ENCODE results near the gene UBE2Q2. TPM values are rescaled to one million over a fixed set of nuclear protein-coding genes. Genes with fewer than 3 reads are reported as not detected.

Gene UBE2Q2
- total and polyA plus RNA-seq, 8 donors = 8.7 to 19.4 (median 10.8) TPM

DNA sequence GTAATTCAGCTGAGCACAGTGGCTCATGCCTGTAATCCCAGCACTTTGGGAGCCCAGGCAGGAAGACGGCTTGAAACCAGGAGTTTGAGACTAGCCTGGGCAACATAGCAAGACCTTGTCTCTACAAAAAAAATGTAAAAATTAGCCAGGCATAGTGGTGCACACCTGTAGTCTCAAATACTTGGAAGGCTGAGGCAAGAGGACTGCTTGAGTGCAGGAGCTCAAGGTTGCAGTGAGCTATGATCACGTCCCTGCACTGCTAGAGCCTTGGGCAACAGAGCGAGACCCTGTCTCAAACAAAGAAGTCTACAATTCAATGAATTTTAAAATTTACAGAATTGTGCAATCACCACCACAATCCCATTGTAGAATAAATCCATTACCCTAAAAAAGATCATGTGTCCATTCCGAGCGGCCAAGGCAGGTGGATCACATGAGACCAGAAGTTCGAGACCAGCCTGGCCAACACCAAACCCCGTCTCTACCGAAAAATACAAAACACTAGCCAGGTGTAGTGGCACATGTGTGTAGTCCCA is 105.6 kb downstream of the UBE2Q2 start:
- TF ChIP-seq CTCF (IDR thresholded peaks at IDR 0.05) = no peak
- no peak for DNase-seq
- 84 to 85% methylated on average over 8 of the region's 8 CpGs for WGBS, 2 donors
- no peak for ATAC-seq
- no peak for FAIRE-seq
- Histone ChIP-seq H3K36me3 (no peaks in the 10 kb centered on the region), H3K27ac (no peak overlapping the region), H3K27me3 (no peaks in the 10 kb centered on the region), H3K4me1 (no peaks in the 10 kb centered on the region), H3K4me3 (no peak overlapping the region), H3K9me3 (no peaks in the 10 kb centered on the region)
- intact Hi-C loops (cut with DNase I) = no loop called here

Other genes starting within 250 kb of the UBE2Q2 start
- 10 to 100 TPM in 1 of 6 donors, 1 to 10 TPM in 5; 5.1 to 11.3 (median 6.4) TPM for gene SNUPN, start 217.7 kb upstream of the UBE2Q2 start, total RNA-seq
- gene SNUPN, start 217.7 kb upstream of the UBE2Q2 start, polyA plus RNA-seq = 10 to 100 TPM in 1 of 2 donors, 1 to 10 TPM in 1; 8.7 to 13.1 TPM
- gene IMP3, start 203.2 kb upstream of the UBE2Q2 start, total RNA-seq = 10 to 100 TPM; 18.7 to 34.8 (median 29.2) TPM
- 10 to 100 TPM; 28.4 to 39.6 TPM for gene IMP3, start 203.2 kb upstream of the UBE2Q2 start, polyA plus RNA-seq
- 10 to 100 TPM; 12.8 to 24.1 (median 14.6) TPM for gene SNX33, start 195.5 kb upstream of the UBE2Q2 start, total RNA-seq
- 10 to 100 TPM in 1 of 2 donors, 1 to 10 TPM in 1; 9.8 to 13.2 TPM for gene SNX33, start 195.5 kb upstream of the UBE2Q2 start, polyA plus RNA-seq
- 1 to 10 TPM in 2 of 6 donors, under 1 TPM in 4; 0.35 to 1.2 (median 0.95) TPM for gene CSPG4, start 130.6 kb upstream of the UBE2Q2 start, total RNA-seq
- gene CSPG4, start 130.6 kb upstream of the UBE2Q2 start, polyA plus RNA-seq = 1 to 10 TPM; 2.9 to 3.1 TPM
- 10 to 100 TPM; 12.1 to 14.9 (median 12.7) TPM for gene FBXO22, start 60.4 kb downstream of the UBE2Q2 start, total RNA-seq
- gene FBXO22, start 60.4 kb downstream of the UBE2Q2 start, polyA plus RNA-seq = 1 to 10 TPM; 3.1 to 7.1 TPM
- 10 to 100 TPM; 20.4 to 50.1 (median 36.0) TPM for gene NRG4, start 169.0 kb downstream of the UBE2Q2 start, total RNA-seq
- gene NRG4, start 169.0 kb downstream of the UBE2Q2 start, polyA plus RNA-seq = 1 to 10 TPM; 6.0 to 8.9 TPM
- 1 to 10 TPM; 1.9 to 5.5 (median 4.2) TPM for gene TMEM266, start 216.5 kb downstream of the UBE2Q2 start, total RNA-seq
- 1 to 10 TPM; 1.9 to 4.3 TPM for gene TMEM266, start 216.5 kb downstream of the UBE2Q2 start, polyA plus RNA-seq

Measured in pancreas (tissue), 10 donors.